K562 (cell line): ENCODE data around the gene SRM. TPM values are rescaled to one million over a fixed set of nuclear protein-coding genes. Genes with fewer than 3 reads are reported as not detected.

Experiments used
- ATAC-seq: fragments of 200-7000 bp; cut with Tn5 transposase; 3 replicates; pipeline ENCODE4 v1.9.1; 2020; ENCODE audit warnings: moderate library complexity
- BruUV-seq: library from RNA; stranded (reverse); fragments of 400-500 nt; replicated peaks from 2 replicates; lab custom pipeline; 2021; lab: Mats Ljungman, UMichigan
- CTCF ChIA-PET: fragments of 300-600 bp; formaldehyde crosslinking; extraction: SDS; loops from one replicate; lab custom pipeline; 2021; ENCODE audit warnings: low intra/inter-chr PET ratio; lab: Yijun Ruan, JAX
- POLR2A ChIA-PET: fragments of 300-600, 350-650 bp; sonication (Branson Sonifier 250); formaldehyde crosslinking; extraction: SDS; loops from one replicate; lab custom pipeline; 2021; ENCODE audit warnings: antibody characterized with exemption, inconsistent platforms; lab: Yijun Ruan, JAX
- DNase-seq, 4 experiments: peaks; one replicate each; pipeline versions ENCODE4 v3.0.0 to v3.0.0-alpha.2; 2011 to 2018; ENCODE audit warnings: low spot score in 3 of 4, mixed read lengths in 3 of 4; ENCODE audit errors: extremely low read depth in 1 of 4
- FAIRE-seq: peaks from 2 replicates; lab custom pipeline; 2011; peaks lifted over from hg19 to GRCh38; lab: Jason Lieb, UNC
- H2AFZ ChIP-seq: 2 replicates; pipeline ENCODE4 v1.6.0; 2011; ENCODE audit warnings: low read depth, low read length, control low read depth, inconsistent platforms
- H3K27ac ChIP-seq: fragments of 200-600 bp; 3 replicates; pipeline ENCODE4 v1.8.0; 2011; ENCODE audit warnings: low read depth, mild to moderate bottlenecking, control low read depth, inconsistent platforms, low read length, moderate library complexity, mixed read lengths; ENCODE audit errors: extremely low read depth
- H3K27me3 ChIP-seq, 2 experiments: fragments of 300-600 bp in 1 of 2; 2 replicates in 1 of 2; 3 replicates in 1 of 2; pipeline versions ENCODE4 v1.6.0 to v1.8.0; 2011; ENCODE audit warnings: inconsistent platforms in 2 of 2, low read length in 2 of 2, mild to moderate bottlenecking in 1 of 2, mixed read lengths in 1 of 2, moderate library complexity in 1 of 2; ENCODE audit not compliant: control insufficient read depth in 2 of 2, insufficient read depth in 2 of 2
- H3K36me3 ChIP-seq: fragments of 300-600 bp; 3 replicates; pipeline ENCODE4 v1.8.0; 2011; ENCODE audit warnings: mild to moderate bottlenecking, low read length, inconsistent platforms; ENCODE audit not compliant: control insufficient read depth, insufficient read depth
- H3K4me1 ChIP-seq, 2 experiments: fragments of 200-600 bp in 1 of 2; replicated peaks in 1 of 2; 2 replicates in 1 of 2; 3 replicates in 1 of 2; pipeline versions ENCODE4 v1.5.1 to v1.8.0; 2011; ENCODE audit warnings: inconsistent platforms in 2 of 2, low read length in 2 of 2, mild to moderate bottlenecking in 1 of 2, mixed read lengths in 1 of 2, moderate library complexity in 1 of 2; ENCODE audit not compliant: control insufficient read depth in 2 of 2, insufficient read depth in 2 of 2
- H3K4me2 ChIP-seq: 2 replicates; pipeline ENCODE4 v1.6.1; 2011; ENCODE audit warnings: low read length, control low read depth, inconsistent platforms, mixed read lengths; ENCODE audit not compliant: insufficient read depth
- H3K4me3 ChIP-seq: fragments of 200-600 bp; sonication (generic), shearing (Covaris generic); 2 replicates; pipeline ENCODE4 v1.5.1; 2016; ENCODE audit warnings: control low read depth, inconsistent platforms
- H3K79me2 ChIP-seq: fragments of 200-600 bp; 3 replicates; pipeline ENCODE4 v1.8.0; 2011; ENCODE audit warnings: low read length, inconsistent platforms; ENCODE audit not compliant: control insufficient read depth, insufficient read depth
- H3K9ac ChIP-seq, 2 experiments: 2 replicates each; pipeline versions ENCODE4 v1.6.0 to v1.6.1; 2011; ENCODE audit warnings: low read depth in 2 of 2, low read length in 2 of 2, control low read depth in 1 of 2, inconsistent platforms in 1 of 2, mild to moderate bottlenecking in 1 of 2, mixed read lengths in 1 of 2; ENCODE audit not compliant: insufficient read depth in 1 of 2
- H3K9me1 ChIP-seq: one replicate; pipeline ENCODE4 v1.6.0; 2011; ENCODE audit warnings: inconsistent platforms, mild to moderate bottlenecking, low read length, moderate library complexity; ENCODE audit not compliant: control insufficient read depth, insufficient read depth
- H3K9me3 ChIP-seq: replicated peaks from 2 replicates; pipeline ENCODE4 v1.5.1; 2011; ENCODE audit warnings: low read depth, low read length, inconsistent platforms; ENCODE audit not compliant: control insufficient read depth, insufficient read depth
- H4K20me1 ChIP-seq: replicated peaks from 2 replicates; pipeline ENCODE4 v1.6.1; 2011; ENCODE audit warnings: low read length, inconsistent platforms, mixed read lengths; ENCODE audit not compliant: control insufficient read depth, insufficient read depth
- ATF4 ChIP-seq: fragments of 450-650 bp; formaldehyde crosslinking; IDR thresholded peaks from 2 replicates; pipeline ENCODE4 v1.4.0; 2022; ENCODE audit warnings: mild to moderate bottlenecking, moderate library complexity
- HOMEZ ChIP-seq: fragments of 250-450 bp; sonication (Bioruptor Pico); IDR thresholded peaks from 2 replicates; pipeline ENCODE4 v1.4.0; 2020; ENCODE audit warnings: mild to moderate bottlenecking, moderate library complexity
- MXD1 ChIP-seq: fragments of 250-450 bp; sonication (Bioruptor Pico); IDR thresholded peaks from 2 replicates; pipeline ENCODE4 v1.8.0; 2021; ENCODE audit warnings: borderline replicate concordance, mild to moderate bottlenecking, moderate library complexity; ENCODE audit not compliant: poor library complexity, severe bottlenecking
- POLR2A ChIP-seq: fragments of 450-650 bp; conservative IDR thresholded peaks from 2 replicates; pipeline ENCODE4 v1.6.1; 2016
- SUPT5H ChIP-seq: fragments of 450-650 bp; IDR thresholded peaks from 2 replicates; pipeline ENCODE4 v1.6.1; 2016
- ZFPM2 ChIP-seq: fragments of 250-450 bp; sonication (Bioruptor Pico); IDR thresholded peaks from 2 replicates; pipeline ENCODE4 v1.5.1; 2022; ENCODE audit warnings: mild to moderate bottlenecking
- ZNF561 ChIP-seq: fragments of 450-650 bp; formaldehyde crosslinking; conservative IDR thresholded peaks from 2 replicates; pipeline ENCODE4 v1.4.0; 2020; ENCODE audit warnings: mild to moderate bottlenecking, moderate library complexity
- WGBS: fragments of 100-300 bp; shearing (Covaris generic); methylation state at CpG from one replicate; pipeline ENCODE4 v1.1.6; 2016; ENCODE audit warnings: low coverage, mixed read lengths; ENCODE audit not compliant: insufficient coverage; ENCODE audit errors: missing lambda C conversion rate; 5-methylcytosine and 5-hydroxymethylcytosine counted together
- in situ Hi-C: fragments of 300-500 bp; cut with MboI; formaldehyde crosslinking; loops from 4 replicates; pipeline ENCODE4 v1.15.0; 2018; ENCODE audit warnings: inconsistent platforms, mixed read lengths
- intact Hi-C: fragments of 100-400 bp; cut with micrococcal nuclease; formaldehyde crosslinking; loops from 2 replicates; pipeline ENCODE4 v1.14.2; 2022
- polyA plus RNA-seq, 8 experiments: library from polyadenylated mRNA; depleted of rRNA in 4 of 8; stranded (reverse) in 5 of 8; unstranded in 3 of 8; fragments of >200 nt; fragmentation: Nextera tagmentation in 2 of 8; fragmentation: Illumina TruSeq in 1 of 8; extraction: Ambion mirVana in 2 of 8; extraction: Trizol in 1 of 8; gene quantifications; 2 replicates each; pipeline versions ENCODE4 v1.2.1 to v1.2.3, GENCODE V29; 2011 to 2014; ENCODE audit warnings: inconsistent platforms in 1 of 8, missing spikeins in 1 of 8
- total RNA-seq, 7 experiments: library from RNA; depleted of rRNA in 6 of 7; stranded (reverse); fragments of >200 nt in 6 of 7; fragmentation: Illumina TruSeq in 2 of 7; extraction: Trizol in 2 of 7; gene quantifications; 2 replicates each; pipeline versions ENCODE4 v1.2.1 to v1.2.3, GENCODE V29; 2011 to 2021; ENCODE audit warnings: low replicate concordance in 1 of 7
- TF ChIP-seq, protein P1 (sequence below): IDR thresholded peaks from 2 replicates; pipeline ENCODE4 v1.6.1; 2012; ENCODE audit warnings: low read depth, low read length, improper control_type of control experiment, borderline replicate concordance

The SRM gene
- total and polyA plus RNA-seq, 9 of the 15 experiments (the other 6 are each of a cell fraction or from before 2014, with no cell fraction given), result 23.9 to 373 (median 82.5) TPM

GRCh38 chr1:11024154-11024873 is 35.5 kb downstream of the SRM start:
- POLR2A ChIA-PET, result interaction anchor here (0.6 to 1.5 kb wide), 6 partner anchors 10 to 1166 kb away, joined by 3 to 5 read pairs (median 3); no protein-coding TSS in a partner anchor
- no TSS peak for BruUV-seq
- Histone ChIP-seq H3K27me3 (no peaks in the 10 kb centered on the region), H3K4me3 (no peak overlapping the region), H4K20me1 (no peaks in the 10 kb centered on the region), H3K4me1 (no peaks in the 10 kb centered on the region), H2AFZ (no peak overlapping the region), H3K9me1 (no peaks in the 10 kb centered on the region), H3K9ac (no peak overlapping the region), H3K9me3 (no peaks in the 10 kb centered on the region), H3K27ac (no peak overlapping the region), H3K79me2 (no peaks in the 10 kb centered on the region), H3K36me3 (peaks cover 79% of the 10 kb centered on the region), H3K4me2 (no peak overlapping the region)
- intact Hi-C loops (no loop called here), in situ Hi-C loops (no loop called here)
- FAIRE-seq (no peak), DNase-seq (no peak), ATAC-seq (no peak)
- CTCF ChIA-PET, result no interaction called here
- 96% methylated on average over 3 of the region's 3 CpGs for WGBS
- TF ChIP-seq MXD1 (CRISPR knock-in tag), result no peak
- no peak for TF ChIP-seq ZFPM2 (CRISPR knock-in tag)
- TF ChIP-seq, protein P1, sequence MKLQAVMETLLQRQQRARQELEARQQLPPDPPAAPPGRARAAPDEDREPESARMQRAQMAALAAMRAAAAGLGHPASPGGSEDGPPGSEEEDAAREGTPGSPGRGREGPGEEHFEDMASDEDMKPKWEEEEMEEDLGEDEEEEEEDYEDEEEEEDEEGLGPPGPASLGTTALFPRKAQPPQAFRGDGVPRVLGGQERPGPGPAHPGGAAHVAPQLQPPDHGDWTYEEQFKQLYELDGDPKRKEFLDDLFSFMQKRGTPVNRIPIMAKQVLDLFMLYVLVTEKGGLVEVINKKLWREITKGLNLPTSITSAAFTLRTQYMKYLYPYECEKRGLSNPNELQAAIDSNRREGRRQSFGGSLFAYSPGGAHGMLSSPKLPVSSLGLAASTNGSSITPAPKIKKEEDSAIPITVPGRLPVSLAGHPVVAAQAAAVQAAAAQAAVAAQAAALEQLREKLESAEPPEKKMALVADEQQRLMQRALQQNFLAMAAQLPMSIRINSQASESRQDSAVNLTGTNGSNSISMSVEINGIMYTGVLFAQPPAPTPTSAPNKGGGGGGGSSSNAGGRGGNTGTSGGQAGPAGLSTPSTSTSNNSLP, result no peak
- TF ChIP-seq ZNF561 (CRISPR knock-in tag), result no peak
- 0 out of 2 replicates have a peak, but pooled peaks have one; percentile 10 for TF ChIP-seq ATF4 (CRISPR knock-in tag)
- no peak for TF ChIP-seq HOMEZ (CRISPR knock-in tag)
- 0 out of 2 replicates have a peak, but pooled peaks have one; percentile 53 for TF ChIP-seq SUPT5H
- TF ChIP-seq POLR2A, result peak; percentile 49; the same call in 1 of the 2 replicates
